ENCODE measurements around the gene CUEDC2.

- TF ChIP-seq POLR2A (IDR thresholded peaks at IDR 0.05): no peak
- TF ChIP-seq, protein P1, sequence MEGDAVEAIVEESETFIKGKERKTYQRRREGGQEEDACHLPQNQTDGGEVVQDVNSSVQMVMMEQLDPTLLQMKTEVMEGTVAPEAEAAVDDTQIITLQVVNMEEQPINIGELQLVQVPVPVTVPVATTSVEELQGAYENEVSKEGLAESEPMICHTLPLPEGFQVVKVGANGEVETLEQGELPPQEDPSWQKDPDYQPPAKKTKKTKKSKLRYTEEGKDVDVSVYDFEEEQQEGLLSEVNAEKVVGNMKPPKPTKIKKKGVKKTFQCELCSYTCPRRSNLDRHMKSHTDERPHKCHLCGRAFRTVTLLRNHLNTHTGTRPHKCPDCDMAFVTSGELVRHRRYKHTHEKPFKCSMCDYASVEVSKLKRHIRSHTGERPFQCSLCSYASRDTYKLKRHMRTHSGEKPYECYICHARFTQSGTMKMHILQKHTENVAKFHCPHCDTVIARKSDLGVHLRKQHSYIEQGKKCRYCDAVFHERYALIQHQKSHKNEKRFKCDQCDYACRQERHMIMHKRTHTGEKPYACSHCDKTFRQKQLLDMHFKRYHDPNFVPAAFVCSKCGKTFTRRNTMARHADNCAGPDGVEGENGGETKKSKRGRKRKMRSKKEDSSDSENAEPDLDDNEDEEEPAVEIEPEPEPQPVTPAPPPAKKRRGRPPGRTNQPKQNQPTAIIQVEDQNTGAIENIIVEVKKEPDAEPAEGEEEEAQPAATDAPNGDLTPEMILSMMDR (IDR thresholded peaks at IDR 0.05): no peak
- no peak for TF ChIP-seq POLR2AphosphoS5 (IDR thresholded peaks at IDR 0.05)
- no peak for TF ChIP-seq EP300 (IDR thresholded peaks at IDR 0.05; ENCODE audit: low read depth)
Observed at GRCh38 chr10:102457591-102458150, 25.3 kb upstream of the CUEDC2 start.

All from transverse colon (tissue), 4 donors.